HTR-8/SVneo (cell line): ENCODE measurements around the gene CDC6.

Experiments used
- DNase-seq: peaks from one replicate; pipeline ENCODE4 v3.0.0; 2011; ENCODE audit warnings: low spot score, mixed read lengths; ENCODE audit not compliant: insufficient read length
- FAIRE-seq: peaks from 2 replicates; lab custom pipeline; 2011; peaks lifted over from hg19 to GRCh38; lab: Jason Lieb, UNC

CDC6 gene

GRCh38 chr17:40287494-40288369 is at the start of gene CDC6:
Gene CDC6 (plus strand): TSS chr17:40287879. CDS start chr17:40289421, 1,542 bp downstream.
- FAIRE-seq (peak; percentile 89), DNase-seq (peak; percentile 99)

DNA sequence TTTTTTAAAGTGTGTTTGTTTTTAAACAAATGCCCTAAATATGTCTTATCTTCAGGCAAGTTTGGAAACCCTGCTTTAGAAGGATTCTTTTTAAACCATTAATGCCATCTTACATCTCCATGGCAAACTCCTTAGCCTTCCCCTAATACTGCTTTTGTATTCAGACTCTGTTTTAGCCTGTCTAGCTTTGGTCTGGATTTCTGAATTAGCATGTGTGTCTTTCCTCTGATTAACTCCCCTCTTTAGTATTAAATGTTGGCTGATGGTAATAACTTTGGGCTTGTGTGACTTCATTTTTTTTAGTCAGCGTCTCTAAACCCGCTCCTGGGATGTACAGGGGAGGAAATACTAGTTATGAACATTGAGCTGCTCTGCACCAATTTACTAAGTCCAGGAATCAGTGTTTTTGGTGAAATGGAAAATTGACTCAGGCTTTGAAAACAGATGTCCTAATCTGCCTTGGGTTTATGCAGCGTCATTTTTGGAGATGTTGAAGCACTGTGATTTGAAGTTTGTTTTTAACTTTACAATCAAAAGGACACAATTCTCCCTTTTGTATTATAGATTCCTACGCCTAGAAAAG is 46.3 kb upstream of the CDC6 start:
- no peak for FAIRE-seq
- DNase-seq, result no peak

GRCh38 chr17:40242774-40243173 is 44.9 kb upstream of the CDC6 start:
- no peak for DNase-seq
- no peak for FAIRE-seq

- no peak for DNase-seq
- no peak for FAIRE-seq
These were observed 43.9 kb upstream of the CDC6 start for GRCh38 chr17:40243761-40244160.

- DNase-seq, result no peak
- FAIRE-seq, result no peak
These were observed 43.4 kb upstream of the CDC6 start for GRCh38 chr17:40244255-40244654.

- FAIRE-seq (no peak), DNase-seq (no peak)
These were observed 39.7 kb upstream of the CDC6 start for GRCh38 chr17:40247926-40248495.

- DNase-seq, result no peak
- no peak for FAIRE-seq
These were observed 39.2 kb upstream of the CDC6 start for GRCh38 chr17:40248507-40248906.

DNA sequence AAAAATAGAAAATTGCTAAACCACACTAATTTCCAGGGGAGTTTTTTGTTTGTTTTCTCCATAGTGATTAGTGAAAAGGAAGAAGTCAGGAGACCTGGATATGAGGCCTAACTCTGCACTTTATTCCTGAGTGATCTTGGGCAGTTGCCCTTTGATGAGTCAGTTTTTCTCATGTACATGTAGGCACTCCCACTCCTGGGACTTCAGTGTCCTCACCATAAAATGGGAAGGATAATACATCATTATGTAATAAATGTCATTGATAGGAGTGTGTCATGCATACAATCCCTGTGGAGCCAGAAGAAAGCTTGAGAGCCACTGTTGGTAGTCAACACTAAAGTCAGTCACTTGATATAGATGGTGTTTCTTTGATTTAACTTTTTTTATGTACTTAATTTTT is 36.1 kb upstream of the CDC6 start:
- FAIRE-seq (no peak), DNase-seq (peak; percentile 83)

GRCh38 chr17:40253565-40253964 is 34.1 kb upstream of the CDC6 start:
- DNase-seq (no peak), FAIRE-seq (no peak)

- DNase-seq (no peak), FAIRE-seq (no peak)
These were observed 28.2 kb upstream of the CDC6 start for GRCh38 chr17:40259505-40259904.

DNA sequence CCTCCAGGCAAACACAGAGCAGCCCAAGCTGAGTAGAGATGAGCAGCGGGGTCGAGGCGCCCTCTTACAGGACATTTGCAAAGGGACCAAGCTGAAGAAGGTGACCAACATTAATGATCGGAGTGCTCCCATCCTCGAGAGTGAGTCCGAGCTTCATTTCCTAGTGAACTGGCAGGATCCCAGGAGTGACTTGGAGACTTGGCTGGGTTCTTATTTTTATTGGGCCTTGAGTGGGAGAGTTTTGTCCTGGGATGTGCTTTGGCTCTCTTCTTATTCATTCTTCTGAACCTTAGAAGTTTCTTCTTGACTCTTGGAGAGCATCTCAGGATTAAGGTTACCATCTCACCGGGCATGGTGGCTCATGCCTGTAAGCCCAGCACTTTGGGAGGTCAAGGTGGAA is 27.2 kb upstream of the CDC6 start:
- FAIRE-seq (no peak), DNase-seq (no peak)

DNA sequence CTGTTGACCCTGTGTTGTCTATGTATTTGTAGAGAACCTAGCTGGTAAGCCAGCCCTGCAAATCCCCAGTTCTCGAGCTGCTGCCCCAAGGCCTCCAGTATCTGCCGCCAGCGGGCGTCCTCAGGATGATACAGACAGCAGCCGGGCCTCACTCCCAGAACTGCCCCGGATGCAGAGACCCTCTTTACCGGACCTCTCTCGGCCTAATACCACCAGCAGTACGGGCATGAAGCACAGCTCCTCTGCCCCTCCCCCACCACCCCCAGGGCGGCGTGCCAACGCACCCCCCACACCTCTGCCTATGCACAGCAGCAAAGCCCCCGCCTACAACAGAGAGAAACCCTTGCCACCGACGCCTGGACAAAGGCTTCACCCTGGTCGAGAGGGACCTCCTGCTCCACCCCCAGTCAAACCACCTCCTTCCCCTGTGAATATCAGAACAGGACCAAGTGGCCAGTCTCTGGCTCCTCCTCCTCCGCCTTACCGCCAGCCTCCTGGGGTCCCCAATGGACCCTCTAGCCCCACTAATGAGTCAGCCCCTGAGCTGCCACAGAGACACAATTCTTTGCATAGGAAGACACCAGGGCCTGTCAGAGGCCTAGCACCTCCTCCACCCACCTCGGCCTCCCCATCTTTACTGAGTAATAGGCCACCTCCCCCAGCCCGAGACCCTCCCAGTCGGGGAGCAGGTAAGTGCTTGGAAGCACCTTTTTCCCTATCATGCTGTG is 23.1 kb upstream of the CDC6 start:
- DNase-seq, result no peak
- FAIRE-seq, result no peak

GRCh38 chr17:40265337-40265736 is 22.3 kb upstream of the CDC6 start:
- FAIRE-seq, result no peak
- no peak for DNase-seq

- FAIRE-seq (peak; percentile 71), DNase-seq (no peak)
These were observed 20.8 kb upstream of the CDC6 start for GRCh38 chr17:40266882-40267281.

DNA sequence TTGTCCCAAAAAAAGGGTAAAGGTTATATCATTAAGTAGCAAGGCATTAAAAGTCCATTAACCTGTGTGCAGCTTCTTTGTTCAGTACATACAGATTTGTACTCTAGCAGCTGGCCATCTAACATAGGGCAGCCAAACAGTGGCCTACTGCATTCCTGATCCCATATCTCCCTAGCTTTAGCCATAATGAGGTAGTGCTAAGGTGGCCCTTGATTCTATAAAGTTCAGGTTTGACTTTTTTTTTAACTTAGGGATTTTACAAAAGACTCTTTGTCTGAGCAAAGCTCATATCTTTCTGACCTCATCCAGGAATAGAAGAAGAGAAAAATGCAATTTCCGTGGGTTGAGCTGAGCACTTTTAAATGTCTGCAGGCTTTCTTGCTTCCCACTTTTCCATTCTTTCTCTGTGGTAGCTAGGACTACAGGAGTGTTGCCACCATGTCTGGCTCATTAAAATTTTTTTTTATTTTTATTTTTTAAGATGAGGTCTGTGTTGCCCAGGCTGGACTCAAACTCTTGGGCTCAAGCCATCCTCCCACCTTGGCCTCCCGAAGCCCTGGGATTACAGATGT is 19.5 kb upstream of the CDC6 start:
- FAIRE-seq (no peak), DNase-seq (no peak)

GRCh38 chr17:40278414-40278813 is 9.3 kb upstream of the CDC6 start:
- FAIRE-seq (no peak), DNase-seq (no peak)

DNA sequence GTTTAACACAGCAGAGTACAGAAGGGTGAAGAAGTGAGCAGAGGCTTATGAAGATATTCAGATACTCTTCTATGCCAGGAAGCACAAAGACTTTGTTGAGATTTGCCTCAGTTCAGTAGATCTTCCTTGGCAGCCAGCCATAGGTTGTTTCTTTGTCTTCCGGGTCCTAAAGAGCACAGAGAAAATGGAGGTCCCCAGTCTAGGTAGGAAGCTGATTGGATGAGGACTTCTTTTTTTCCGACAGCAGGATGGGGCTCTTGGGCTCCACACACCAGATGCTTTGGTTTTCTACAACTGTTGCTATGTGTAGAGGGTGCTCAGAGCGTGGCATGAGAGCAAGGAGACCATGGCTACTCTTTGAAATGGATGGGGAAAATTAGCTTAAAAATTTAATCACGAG is 8.3 kb upstream of the CDC6 start:
- DNase-seq, result no peak
- no peak for FAIRE-seq

- no peak for FAIRE-seq
These were observed 6.0 kb upstream of the CDC6 start for GRCh38 chr17:40281663-40282062.

GRCh38 chr17:40283662-40284061 is 4.0 kb upstream of the CDC6 start:
- DNase-seq, result peak; percentile 77
- FAIRE-seq, result no peak

More at GRCh38 chr17:40281663-40282062, 6.0 kb upstream of the CDC6 start:
- no peak for DNase-seq

DNA sequence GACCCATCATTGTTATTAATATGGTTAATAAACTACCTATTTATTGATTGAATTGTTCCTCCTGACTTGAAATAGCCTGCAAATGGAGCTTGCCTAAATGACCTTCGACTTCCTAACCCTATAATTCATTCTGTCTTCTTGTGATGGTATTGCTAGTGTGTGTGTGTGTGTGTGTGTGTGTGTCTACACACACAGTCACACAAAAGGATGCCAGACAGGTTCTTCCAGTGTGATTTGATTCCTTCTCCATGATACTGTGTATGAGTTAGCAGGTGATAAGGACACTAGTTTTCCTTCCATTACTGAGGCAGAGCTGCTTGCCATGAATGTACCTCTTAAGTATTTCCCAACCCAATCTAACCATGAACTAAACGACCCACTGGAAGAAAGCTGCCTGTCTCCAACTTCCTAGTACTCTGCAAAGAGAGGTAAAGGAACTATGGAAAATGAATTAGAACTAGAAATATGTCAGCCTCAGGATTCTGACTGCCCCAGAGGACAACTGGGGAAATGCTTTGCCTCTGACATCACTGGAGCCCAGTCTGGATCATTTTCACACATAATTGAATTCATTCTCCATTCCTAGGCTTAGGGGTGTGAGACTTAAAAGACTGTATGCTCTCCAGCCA is 3.5 kb upstream of the CDC6 start:
- FAIRE-seq (peak; percentile 65), DNase-seq (peak; percentile 41)
